Ectodermal cell (in vitro differentiated cells): ENCODE data around the gene UGT1A8.

ENCODE experiments used
- H3K27ac ChIP-seq: 2 replicates; pipeline ENCODE4 v1.7.0; 2013; ENCODE audit warnings: mild to moderate bottlenecking, low read depth, low read length; ENCODE audit not compliant: insufficient read depth, poor library complexity, severe bottlenecking
- H3K27me3 ChIP-seq: 2 replicates; pipeline ENCODE4 v1.7.0; 2013; ENCODE audit warnings: mild to moderate bottlenecking, low read length; ENCODE audit not compliant: insufficient read depth, control insufficient read depth, poor library complexity, severe bottlenecking
- H3K36me3 ChIP-seq: one replicate; pipeline ENCODE4 v1.7.0; 2013; ENCODE audit warnings: low read length; ENCODE audit not compliant: control insufficient read depth, insufficient read depth
- H3K4me1 ChIP-seq: one replicate; pipeline ENCODE4 v1.7.0; 2013; ENCODE audit warnings: low read length; ENCODE audit not compliant: control insufficient read depth, insufficient read depth
- H3K4me3 ChIP-seq: 2 replicates; pipeline ENCODE4 v1.7.0; 2013; ENCODE audit warnings: low read depth, low read length, control low read depth; ENCODE audit not compliant: insufficient read depth
- H3K9me3 ChIP-seq: 2 replicates; pipeline ENCODE4 v1.7.0; 2013; ENCODE audit warnings: mild to moderate bottlenecking, low read length, moderate library complexity; ENCODE audit not compliant: control insufficient read depth
- WGBS, 2 experiments: methylation state at CpG; one replicate each; pipeline ENCODE4 v1.1.7; 2013; ENCODE audit warnings: missing lambda C conversion rate in 2 of 2; 5-methylcytosine and 5-hydroxymethylcytosine counted together

UGT1A8 gene

GRCh38 chr2:233794128-233794658 is 176.8 kb downstream of the UGT1A8 start:
- no peaks in the 10 kb centered on the region for H3K9me3 ChIP-seq
- H3K4me1 ChIP-seq: no peaks in the 10 kb centered on the region
- H3K36me3 ChIP-seq: no peaks in the 10 kb centered on the region
- WGBS, 2 experiments: 92 to 93% methylated on average over 17 of the region's 17 CpGs
- no peak overlapping the region for H3K4me3 ChIP-seq
- no peak overlapping the region for H3K27ac ChIP-seq
- no peaks in the 10 kb centered on the region for H3K27me3 ChIP-seq

GRCh38 chr2:233795735-233796171 is 178.3 kb downstream of the UGT1A8 start:
- 93 to 94% methylated on average over 13 of the region's 13 CpGs for WGBS, 2 experiments

GRCh38 chr2:233796254-233796653 is 178.8 kb downstream of the UGT1A8 start:
- 92 to 93% methylated on average over 9 of the region's 9 CpGs for WGBS, 2 experiments
- Histone ChIP-seq H3K36me3 (no peaks in the 10 kb centered on the region), H3K27me3 (no peaks in the 10 kb centered on the region), H3K4me3 (no peak overlapping the region), H3K27ac (no peak overlapping the region), H3K9me3 (no peaks in the 10 kb centered on the region), H3K4me1 (no peaks in the 10 kb centered on the region)

More at GRCh38 chr2:233795735-233796171, 178.3 kb downstream of the UGT1A8 start:
- H3K27me3 ChIP-seq: no peaks in the 10 kb centered on the region
- no peak overlapping the region for H3K27ac ChIP-seq
- no peaks in the 10 kb centered on the region for H3K36me3 ChIP-seq
- H3K4me1 ChIP-seq: no peaks in the 10 kb centered on the region
- no peaks in the 10 kb centered on the region for H3K9me3 ChIP-seq
- H3K4me3 ChIP-seq: no peak overlapping the region

- Histone ChIP-seq H3K36me3 (no peaks in the 10 kb centered on the region), H3K4me3 (no peak overlapping the region), H3K4me1 (no peaks in the 10 kb centered on the region), H3K27ac (no peak overlapping the region), H3K27me3 (no peaks in the 10 kb centered on the region), H3K9me3 (no peaks in the 10 kb centered on the region)
- 91 to 93% methylated on average over 14 of the region's 14 CpGs for WGBS, 2 experiments
These were observed 181.1 kb downstream of the UGT1A8 start for GRCh38 chr2:233798335-233799086.

- no peak overlapping the region for H3K27ac ChIP-seq
- 62 to 64% methylated on average over 7 of the region's 7 CpGs for WGBS, 2 experiments
- no peaks in the 10 kb centered on the region for H3K9me3 ChIP-seq
- H3K4me3 ChIP-seq: no peak overlapping the region
- no peaks in the 10 kb centered on the region for H3K4me1 ChIP-seq
- H3K36me3 ChIP-seq: no peaks in the 10 kb centered on the region
- no peaks in the 10 kb centered on the region for H3K27me3 ChIP-seq
These were observed 181.7 kb downstream of the UGT1A8 start for GRCh38 chr2:233799087-233799665.

GRCh38 chr2:233799716-233800115 is 182.3 kb downstream of the UGT1A8 start:
- H3K27me3 ChIP-seq: no peaks in the 10 kb centered on the region
- 75 to 76% methylated on average over 5 of the region's 5 CpGs for WGBS, 2 experiments

GRCh38 chr2:233800208-233800607 is 182.8 kb downstream of the UGT1A8 start:
- Histone ChIP-seq H3K36me3 (no peaks in the 10 kb centered on the region), H3K9me3 (no peaks in the 10 kb centered on the region), H3K4me3 (no peak overlapping the region), H3K27ac (no peak overlapping the region), H3K27me3 (no peaks in the 10 kb centered on the region), H3K4me1 (no peaks in the 10 kb centered on the region)
- 92 to 93% methylated on average over 7 of the region's 7 CpGs for WGBS, 2 experiments

More at GRCh38 chr2:233799716-233800115, 182.3 kb downstream of the UGT1A8 start:
- H3K4me1 ChIP-seq: no peaks in the 10 kb centered on the region
- no peak overlapping the region for H3K4me3 ChIP-seq
- H3K27ac ChIP-seq: no peak overlapping the region
- no peaks in the 10 kb centered on the region for H3K9me3 ChIP-seq
- no peaks in the 10 kb centered on the region for H3K36me3 ChIP-seq

GRCh38 chr2:233801357-233802131 is 184.1 kb downstream of the UGT1A8 start:
- Histone ChIP-seq H3K27me3 (no peaks in the 10 kb centered on the region), H3K27ac (no peak overlapping the region), H3K4me1 (no peaks in the 10 kb centered on the region), H3K9me3 (no peaks in the 10 kb centered on the region), H3K4me3 (no peak overlapping the region), H3K36me3 (no peaks in the 10 kb centered on the region)
- WGBS, 2 experiments: 89 to 96% methylated on average over 8 to 9 of the region's 9 CpGs

GRCh38 chr2:233802132-233802815 is 184.8 kb downstream of the UGT1A8 start:
- H3K27ac ChIP-seq: no peak overlapping the region
- no peaks in the 10 kb centered on the region for H3K9me3 ChIP-seq
- H3K27me3 ChIP-seq: no peaks in the 10 kb centered on the region
- WGBS, 2 experiments: 87 to 88% methylated on average over 3 of the region's 3 CpGs
- no peaks in the 10 kb centered on the region for H3K36me3 ChIP-seq
- H3K4me1 ChIP-seq: no peaks in the 10 kb centered on the region
- H3K4me3 ChIP-seq: no peak overlapping the region
